Activated T-cell treated with anti-CD3 and anti-CD28 coated beads, Interleukin-2, amount 50 U/mL, for 72 hours (primary cell): Measurements from ENCODE around the gene LMF2. TPM values are rescaled to one million over a fixed set of nuclear protein-coding genes. Genes with fewer than 3 reads are reported as not detected.

ENCODE experiments used
- ATAC-seq, 2 donors: fragments of 150-1000 bp; cut with Tn5 transposase; replicated peaks in 1 of 2; 2 replicates each; pipeline ENCODE4 v1.10.0; 2021; ENCODE audit warnings: moderate library complexity in 2 of 2, mild to moderate bottlenecking in 1 of 2
- DNase-seq, 2 donors: peaks; one replicate each; pipeline ENCODE4 v3.0.0; 2021 to 2022; ENCODE audit warnings: mixed read lengths in 1 of 2
- H3K27ac Mint-ChIP-seq: one replicate; pipeline ENCODE4 v1.8.0; 2022; ENCODE audit warnings: mild to moderate bottlenecking, moderate library complexity, mixed read lengths
- H3K27me3 Mint-ChIP-seq: one replicate; pipeline ENCODE4 v1.8.0; 2022; ENCODE audit warnings: low read depth, mixed read lengths
- H3K36me3 Mint-ChIP-seq, 2 donors: one replicate each; pipeline ENCODE4 v1.8.0; 2022; ENCODE audit warnings: mixed read lengths in 2 of 2, mild to moderate bottlenecking in 1 of 2; ENCODE audit not compliant: insufficient read depth in 2 of 2
- H3K4me1 Mint-ChIP-seq: one replicate; pipeline ENCODE4 v1.8.0; 2022; ENCODE audit warnings: low read depth, mixed read lengths
- H3K4me3 Mint-ChIP-seq, 2 donors: one replicate each; pipeline ENCODE4 v1.8.0; 2022; ENCODE audit warnings: mild to moderate bottlenecking in 2 of 2, mixed read lengths in 2 of 2, moderate library complexity in 2 of 2
- H3K9me3 Mint-ChIP-seq, 2 donors: one replicate each; pipeline ENCODE4 v1.8.0; 2022; ENCODE audit warnings: mixed read lengths in 2 of 2
- total RNA-seq, 2 donors: library from RNA; stranded (reverse); gene quantifications; one replicate each; pipeline ENCODE4 v1.2.3, GENCODE V29; 2022

LMF2 gene
- total RNA-seq, 2 donors from 2014 or later: 64.8 to 64.9 TPM

- Mint-ChIP-seq H3K9me3 (no peaks in the 10 kb centered on the region), H3K27me3 (no peaks in the 10 kb centered on the region), H3K4me3 (peak overlapping the region; percentile 96 to 98), H3K27ac (peak overlapping the region; percentile 95), H3K36me3 (peaks cover 9 to 20% of the 10 kb centered on the region in 2 donors), H3K4me1 (peaks cover 53% of the 10 kb centered on the region)
- DNase-seq: peak; percentile 81 to 89
- ATAC-seq: peak; percentile 52 to 53
Observed at GRCh38 chr22:50531546-50531961, 24.1 kb upstream of the LMF2 start.

GRCh38 chr22:50530877-50531545, 23.5 kb upstream of the LMF2 start:
- Mint-ChIP-seq H3K9me3 (no peaks in the 10 kb centered on the region), H3K27me3 (no peaks in the 10 kb centered on the region), H3K36me3 (peaks cover 9 to 20% of the 10 kb centered on the region in 2 donors), H3K4me3 (peak overlapping the region; percentile 96 to 98), H3K27ac (peak overlapping the region; percentile 95), H3K4me1 (peaks cover 48% of the 10 kb centered on the region)
- ATAC-seq (peak; percentile 51), DNase-seq (peak; percentile 89 to 91)

GRCh38 chr22:50530580-50530876, 23.0 kb upstream of the LMF2 start:
- Mint-ChIP-seq H3K27me3 (no peaks in the 10 kb centered on the region), H3K4me1 (peaks cover 47% of the 10 kb centered on the region), H3K9me3 (no peaks in the 10 kb centered on the region), H3K36me3 (peaks cover 9 to 20% of the 10 kb centered on the region in 2 donors), H3K4me3 (peak overlapping the region; percentile 96 to 98), H3K27ac (peak overlapping the region; percentile 96)
- ATAC-seq (peak; percentile 0 to 1), DNase-seq (no peak)

- H3K4me1 Mint-ChIP-seq: peaks cover 47% of the 10 kb centered on the region
- peak within 1 kb of the TSS; percentile 96 to 98 for H3K4me3 Mint-ChIP-seq
- H3K27me3 Mint-ChIP-seq: no peaks in the 10 kb centered on the region
- peak within 1 kb of the TSS; percentile 96 for H3K27ac Mint-ChIP-seq
- DNase-seq (peak; percentile 87 to 90), ATAC-seq (peak; percentile 30 to 35)
- no peaks in the 10 kb centered on the region for H3K9me3 Mint-ChIP-seq
- H3K36me3 Mint-ChIP-seq: peaks cover 9 to 20% of the 10 kb centered on the region in 2 donors
Observed at GRCh38 chr22:50529897-50530579, 22.5 kb upstream of the LMF2 start, which contains the start of gene TYMP. TSS of gene TYMP (minus strand) at chr22:50530012. CDS start at chr22:50529709, 303 bp downstream.

GRCh38 chr22:50529416-50529896, 22.0 kb upstream of the LMF2 start:
- Mint-ChIP-seq H3K4me1 (peaks cover 49% of the 10 kb centered on the region), H3K36me3 (peaks cover 12 to 20% of the 10 kb centered on the region in 2 donors), H3K27ac (no peak overlapping the region), H3K9me3 (no peaks in the 10 kb centered on the region), H3K27me3 (no peaks in the 10 kb centered on the region), H3K4me3 (peak overlapping the region; percentile 90 to 96)
- DNase-seq (no peak), ATAC-seq (no peak)

GRCh38 chr22:50528682-50529415, 21.3 kb upstream of the LMF2 start:
- DNase-seq (no peak), ATAC-seq (no peak)
- H3K36me3 Mint-ChIP-seq: peaks cover 13 to 18% of the 10 kb centered on the region in 2 donors
- H3K4me3 Mint-ChIP-seq: peak overlapping the region; percentile 90 to 96
- H3K4me1 Mint-ChIP-seq: peaks cover 45% of the 10 kb centered on the region
- peak overlapping the region; percentile 19 for H3K27ac Mint-ChIP-seq
- H3K27me3 Mint-ChIP-seq: no peaks in the 10 kb centered on the region
- H3K9me3 Mint-ChIP-seq: no peaks in the 10 kb centered on the region

GRCh38 chr22:50527921-50528681, 20.6 kb upstream of the LMF2 start:
- no peak for DNase-seq
- Mint-ChIP-seq H3K27me3 (no peaks in the 10 kb centered on the region), H3K27ac (peak overlapping the region; percentile 93), H3K36me3 (peaks cover 13 to 20% of the 10 kb centered on the region in 2 donors), H3K9me3 (no peaks in the 10 kb centered on the region), H3K4me1 (peaks cover 45% of the 10 kb centered on the region), H3K4me3 (peak overlapping the region; percentile 90 to 96)
- ATAC-seq: no peak

- peak; percentile 71 to 72 for DNase-seq
- Mint-ChIP-seq H3K4me1 (peaks cover 39% of the 10 kb centered on the region), H3K36me3 (peaks cover 13 to 14% of the 10 kb centered on the region in 2 donors), H3K9me3 (no peaks in the 10 kb centered on the region), H3K27ac (peak overlapping the region; percentile 93), H3K27me3 (no peaks in the 10 kb centered on the region), H3K4me3 (peak overlapping the region; percentile 90 to 96)
- peak; percentile 6 to 14 for ATAC-seq
Observed at GRCh38 chr22:50526834-50527801, 19.6 kb upstream of the LMF2 start.

GRCh38 chr22:50526108-50526833, 18.8 kb upstream of the LMF2 start:
- no peaks in the 10 kb centered on the region for H3K9me3 Mint-ChIP-seq
- peak; percentile 46 to 55 for ATAC-seq
- peak overlapping the region; percentile 93 for H3K27ac Mint-ChIP-seq
- peak; percentile 94 for DNase-seq
- H3K36me3 Mint-ChIP-seq: peaks cover 13 to 14% of the 10 kb centered on the region in 2 donors
- H3K27me3 Mint-ChIP-seq: no peaks in the 10 kb centered on the region
- H3K4me1 Mint-ChIP-seq: peaks cover 39% of the 10 kb centered on the region
- H3K4me3 Mint-ChIP-seq: peak overlapping the region; percentile 90 to 96

GRCh38 chr22:50525858-50526107, 18.3 kb upstream of the LMF2 start:
- H3K27me3 Mint-ChIP-seq: no peaks in the 10 kb centered on the region
- H3K36me3 Mint-ChIP-seq: peaks cover 12 to 13% of the 10 kb centered on the region in 2 donors

GRCh38 chr22:50525104-50525857, 17.8 kb upstream of the LMF2 start, which contains the start of gene SCO2:
TSS of gene SCO2 (minus strand) at chr22:50525598. CDS start at chr22:50524411, 1,187 bp downstream.
- peak; percentile 56 to 61 for ATAC-seq
- peaks cover 11 to 14% of the 10 kb centered on the region in 2 donors for H3K36me3 Mint-ChIP-seq
- H3K4me1 Mint-ChIP-seq: peaks cover 39% of the 10 kb centered on the region
- H3K9me3 Mint-ChIP-seq: no peaks in the 10 kb centered on the region
- peak within 1 kb of the TSS; percentile 90 to 96 for H3K4me3 Mint-ChIP-seq
- no peaks in the 10 kb centered on the region for H3K27me3 Mint-ChIP-seq
- DNase-seq: peak; percentile 99
- peak within 1 kb of the TSS; percentile 94 for H3K27ac Mint-ChIP-seq

More at GRCh38 chr22:50525858-50526107, 18.3 kb upstream of the LMF2 start:
- no peak for ATAC-seq
- H3K4me3 Mint-ChIP-seq: peak overlapping the region; percentile 90 to 96
- H3K9me3 Mint-ChIP-seq: no peaks in the 10 kb centered on the region
- H3K27ac Mint-ChIP-seq: peak overlapping the region; percentile 14
- no peak for DNase-seq
- peaks cover 39% of the 10 kb centered on the region for H3K4me1 Mint-ChIP-seq
